MM.1S (cell line): ENCODE results near the gene LILRA6.

Experiments
- CTCF ChIP-seq: fragments of 300-600 bp; sonication (generic); IDR thresholded peaks from 2 replicates; pipeline ENCODE4 v1.5.1; 2016; ENCODE audit warnings: antibody characterized with exemption, low read length, mixed read lengths
- EZH2 ChIP-seq: fragments of 300-600 bp; sonication (generic); optimal IDR thresholded peaks from 2 replicates; pipeline ENCODE3; 2017; ENCODE audit warnings: low read depth, mild to moderate bottlenecking, antibody characterized with exemption, low read length, mixed read lengths

- TF ChIP-seq CTCF (peak; percentile 42), EZH2 (no peak)
Observed at GRCh38 chr19:54189145-54189734, 53.4 kb downstream of the LILRA6 start, which contains the start of gene MBOAT7.
